Brain pericyte (primary cell): ENCODE measurements around the gene GDE1.
A peak's percentile ranks its signal among the peaks of the same experiment; 100 is the strongest.
"Not testable (repeated sequence)": the region's sequence is repeated elsewhere in the genome, so short reads cannot be mapped to it uniquely, and the experiment has no call there.

Experiments used
- DNase-seq: peaks from one replicate; pipeline ENCODE4 v3.0.0-alpha.2; 2012; ENCODE audit warnings: low read depth, low spot score

GDE1 gene, protein sequence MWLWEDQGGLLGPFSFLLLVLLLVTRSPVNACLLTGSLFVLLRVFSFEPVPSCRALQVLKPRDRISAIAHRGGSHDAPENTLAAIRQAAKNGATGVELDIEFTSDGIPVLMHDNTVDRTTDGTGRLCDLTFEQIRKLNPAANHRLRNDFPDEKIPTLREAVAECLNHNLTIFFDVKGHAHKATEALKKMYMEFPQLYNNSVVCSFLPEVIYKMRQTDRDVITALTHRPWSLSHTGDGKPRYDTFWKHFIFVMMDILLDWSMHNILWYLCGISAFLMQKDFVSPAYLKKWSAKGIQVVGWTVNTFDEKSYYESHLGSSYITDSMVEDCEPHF

DNA sequence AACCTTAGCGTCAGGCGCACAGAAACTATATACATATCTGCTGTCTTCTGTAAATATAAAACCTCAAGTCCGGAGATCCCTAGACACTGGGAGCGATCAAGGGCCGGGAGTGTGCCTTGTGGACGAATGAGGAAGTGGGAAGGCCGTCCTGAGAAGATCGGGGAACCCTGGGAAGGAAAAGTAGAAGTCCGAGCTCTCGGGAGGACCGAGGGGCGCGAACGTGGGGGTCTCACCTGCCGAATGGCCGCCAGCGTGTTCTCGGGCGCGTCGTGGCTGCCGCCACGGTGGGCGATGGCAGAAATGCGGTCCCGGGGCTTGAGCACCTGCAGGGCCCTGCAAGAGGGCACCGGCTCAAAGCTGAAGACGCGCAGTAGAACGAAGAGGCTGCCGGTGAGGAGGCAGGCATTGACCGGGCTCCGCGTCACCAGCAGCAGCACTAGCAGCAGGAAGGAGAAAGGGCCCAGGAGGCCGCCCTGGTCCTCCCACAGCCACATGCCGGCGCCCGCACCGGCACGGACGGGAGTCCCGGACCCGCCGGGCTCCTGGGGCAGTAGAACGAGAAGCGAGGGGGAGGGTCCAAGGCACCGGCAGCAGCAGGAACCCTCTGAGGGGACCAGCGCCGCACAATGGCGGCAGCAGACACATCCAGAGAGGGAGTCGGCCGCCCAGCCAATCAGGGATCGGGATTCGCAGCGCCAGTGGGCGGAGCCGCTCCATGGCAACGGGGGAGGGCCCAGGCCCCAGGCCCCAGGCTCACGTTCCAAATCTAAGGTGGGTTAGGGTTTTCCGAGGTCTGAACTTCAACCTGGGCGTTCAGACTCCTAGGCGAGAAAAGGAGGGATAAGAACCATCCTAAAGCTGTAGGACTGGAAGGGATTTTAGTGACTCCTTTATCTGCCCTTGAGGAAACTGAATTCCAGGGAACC is at the start of gene GDE1:
GDE1 (minus strand) TSS at position 628 of the 926 bp plus-strand sequence; CDS start at position 494, 134 bp downstream.
- DNase-seq: peak; percentile 57

DNA sequence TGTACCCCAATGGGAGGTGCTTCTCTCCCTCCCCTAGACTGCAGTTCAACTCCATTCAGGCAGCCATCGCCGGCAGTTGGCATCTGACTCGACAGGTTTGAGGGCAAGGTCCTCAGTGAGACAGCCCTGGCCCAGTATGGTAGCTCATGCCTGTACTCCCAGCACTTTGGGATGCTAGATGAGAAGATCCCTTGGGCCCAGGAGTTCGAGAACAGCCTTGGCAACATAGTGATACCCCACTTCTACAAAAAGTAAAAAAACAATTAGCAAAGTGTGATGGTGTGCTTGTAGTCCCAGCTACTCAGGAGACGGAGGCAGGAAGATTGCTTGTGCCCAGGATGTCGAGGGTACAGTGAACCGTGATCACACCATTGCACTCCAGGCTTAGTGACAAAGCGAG is 45.7 kb upstream of the GDE1 start:
- DNase-seq: no peak

- DNase-seq: no peak
Measured at GRCh38 chr16:19566362-19566761, 44.5 kb upstream of the GDE1 start.

DNA sequence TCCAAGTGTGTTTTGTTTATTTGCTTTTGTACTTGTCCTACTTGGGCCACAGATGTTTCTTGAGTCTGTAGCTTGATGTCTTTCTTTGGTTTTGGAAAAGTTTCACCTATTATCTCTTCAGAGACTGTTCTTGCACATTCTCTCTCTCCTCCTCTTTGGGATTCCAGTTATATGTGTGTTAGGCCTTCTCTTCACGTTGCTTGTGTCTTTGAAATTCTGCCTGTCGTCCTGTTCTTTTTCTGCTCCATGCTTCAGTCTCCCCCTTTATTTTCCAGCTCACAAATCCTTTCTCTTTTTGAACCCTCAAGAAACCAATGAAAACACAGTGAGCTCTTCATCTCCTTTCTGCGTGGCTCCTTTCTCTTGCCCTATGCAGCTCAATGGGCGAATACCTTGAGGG is 41.5 kb upstream of the GDE1 start:
- no peak for DNase-seq

DNA sequence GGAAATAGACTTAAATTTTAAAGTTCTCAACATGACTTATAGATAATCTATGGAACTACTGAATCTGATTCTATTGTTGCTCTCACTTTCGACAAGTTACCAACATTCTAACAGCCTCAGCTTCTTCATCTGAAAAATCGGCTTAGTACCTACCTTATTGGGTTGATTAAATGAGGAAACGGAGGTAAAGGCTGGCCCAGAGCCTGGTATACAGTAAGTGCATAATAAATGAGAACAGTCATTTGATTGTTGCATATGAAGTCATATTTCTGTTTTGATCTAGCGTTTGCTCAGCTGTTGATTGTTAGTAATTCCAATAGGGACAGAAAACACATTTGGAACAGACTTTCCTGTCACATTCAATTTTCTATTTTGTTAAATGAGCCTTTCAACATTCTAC is 38.2 kb upstream of the GDE1 start:
- no peak for DNase-seq

DNA sequence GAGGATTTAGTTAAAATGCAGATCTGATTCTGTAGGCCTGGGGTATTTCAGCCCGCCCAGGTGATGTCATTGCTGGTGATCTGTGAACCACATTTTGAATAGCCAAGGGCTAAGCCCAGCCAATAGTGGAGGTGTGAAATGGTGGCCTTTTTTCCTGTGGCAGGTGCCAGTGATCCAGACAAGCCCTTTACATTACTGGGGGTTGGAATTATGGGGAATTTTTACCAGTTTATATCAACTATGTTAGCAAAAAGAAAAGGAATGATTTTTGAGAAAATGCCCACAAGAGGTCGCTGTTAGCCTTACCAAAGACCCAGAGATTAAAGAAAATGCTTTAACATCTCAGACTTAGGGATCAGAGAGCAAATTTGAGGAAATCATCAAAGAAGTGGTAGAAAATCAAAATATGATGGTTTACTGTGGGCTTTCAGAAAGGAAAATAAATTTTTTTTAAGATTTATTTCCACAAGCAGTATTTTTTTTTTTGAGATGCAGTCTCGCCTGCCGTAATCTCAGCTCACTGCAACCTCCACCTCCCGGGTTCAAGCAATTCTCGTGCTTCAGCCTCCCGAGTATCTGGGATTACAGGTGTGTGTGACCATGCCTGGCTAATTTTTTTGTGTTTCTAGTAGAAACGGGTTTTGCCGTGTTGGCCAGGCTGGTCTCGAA is 37.5 kb upstream of the GDE1 start:
- DNase-seq: no peak

- no peak for DNase-seq
Measured at GRCh38 chr16:19555938-19556771, 34.3 kb upstream of the GDE1 start.

- DNase-seq: peak; percentile 99
Measured at GRCh38 chr16:19555186-19555937, 33.5 kb upstream of the GDE1 start, which contains the start of gene VPS35L. TSS of gene VPS35L (plus strand) at chr16:19555703. CDS start at chr16:19555730, 27 bp downstream.

- no peak for DNase-seq
Measured at GRCh38 chr16:19549673-19550072, 27.8 kb upstream of the GDE1 start.

- no peak for DNase-seq
Measured at GRCh38 chr16:19548144-19548543, 26.2 kb upstream of the GDE1 start.

DNA sequence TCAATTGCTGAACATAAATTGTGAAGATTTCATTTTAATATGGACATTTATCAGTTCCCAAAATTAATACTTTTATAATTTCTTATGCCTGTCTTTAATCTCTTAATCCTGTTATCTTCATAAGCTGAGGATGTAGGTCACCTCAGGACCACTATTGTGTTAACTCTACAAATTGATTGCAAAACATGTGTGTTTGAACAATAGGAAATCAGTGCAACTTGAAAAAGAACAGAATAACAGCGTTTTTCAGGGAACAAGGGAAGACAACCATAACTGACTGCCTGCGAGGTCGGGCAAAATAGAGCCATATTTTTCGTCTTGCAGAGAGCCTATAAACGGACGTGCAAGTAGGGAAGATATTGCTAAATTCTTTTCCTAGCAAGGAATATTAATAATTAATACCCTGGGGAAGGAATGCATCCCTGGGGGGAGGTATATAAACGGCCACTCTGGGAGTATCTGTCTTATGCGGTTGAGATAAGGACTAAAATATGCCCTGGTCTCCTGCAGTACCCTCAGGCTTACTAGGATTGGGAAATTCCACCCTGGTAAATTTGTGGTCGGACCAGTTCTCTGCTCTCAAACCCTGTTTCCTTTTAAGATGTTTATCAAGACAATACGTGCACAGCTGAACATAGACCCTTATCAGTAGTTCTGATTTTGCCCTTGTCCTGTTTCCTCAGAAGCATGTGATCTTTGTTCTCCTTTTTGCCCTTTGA is 21.5 kb upstream of the GDE1 start:
- DNase-seq: not testable (repeated sequence)

- no peak for DNase-seq
Measured at GRCh38 chr16:19542138-19542821, 20.4 kb upstream of the GDE1 start.

DNA sequence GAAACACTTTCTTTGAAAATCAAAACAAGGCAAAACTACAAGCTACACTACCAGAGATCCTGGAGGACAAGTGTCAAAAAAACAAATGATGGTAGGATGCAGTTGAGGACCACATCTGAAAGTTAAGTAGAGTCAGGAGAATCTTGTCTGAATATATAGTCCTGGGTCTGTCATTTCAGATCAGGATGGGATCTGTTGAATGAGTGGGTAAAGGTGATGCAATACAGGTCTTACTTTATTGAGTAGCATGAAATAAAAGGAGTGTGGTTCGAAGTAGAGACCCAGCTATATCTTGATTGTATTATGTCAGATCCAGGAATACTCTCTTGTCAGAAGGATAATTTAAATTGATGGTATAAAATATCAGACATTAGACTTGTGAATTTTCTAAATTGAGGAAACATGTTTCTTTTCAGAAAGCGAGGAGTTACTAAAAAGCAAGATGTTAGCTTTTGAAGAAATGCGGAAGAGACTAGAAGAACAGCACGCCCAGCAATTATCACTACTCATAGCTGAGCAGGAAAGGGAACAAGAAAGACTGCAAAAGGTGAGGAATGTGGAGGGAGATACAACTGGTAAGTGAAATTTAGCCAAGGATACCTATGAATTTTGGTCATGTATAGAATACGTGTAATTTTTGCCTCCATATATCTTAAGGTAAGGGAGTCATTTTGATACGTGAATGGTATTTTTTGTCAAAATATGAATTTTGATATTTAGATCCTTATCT is 18.5 kb upstream of the GDE1 start:
- DNase-seq: no peak

DNA sequence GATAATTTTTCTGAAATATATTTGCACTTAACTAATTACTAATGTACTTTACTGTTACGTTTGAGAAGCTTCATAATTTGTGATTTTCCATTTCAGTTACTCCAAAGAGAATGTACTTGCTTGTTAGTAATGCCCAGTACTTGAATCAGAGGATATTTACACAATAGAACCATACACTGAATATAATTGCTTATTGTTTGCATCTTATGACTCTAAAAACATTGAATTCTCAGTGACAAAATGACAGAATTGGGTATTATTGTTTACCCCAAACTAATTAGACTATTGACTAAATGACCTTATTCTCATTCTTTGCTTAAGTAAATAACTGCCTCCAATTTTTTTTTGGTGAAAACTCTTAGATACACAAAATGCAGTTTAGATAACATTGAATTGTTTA is 10.7 kb upstream of the GDE1 start:
- DNase-seq: no peak

DNA sequence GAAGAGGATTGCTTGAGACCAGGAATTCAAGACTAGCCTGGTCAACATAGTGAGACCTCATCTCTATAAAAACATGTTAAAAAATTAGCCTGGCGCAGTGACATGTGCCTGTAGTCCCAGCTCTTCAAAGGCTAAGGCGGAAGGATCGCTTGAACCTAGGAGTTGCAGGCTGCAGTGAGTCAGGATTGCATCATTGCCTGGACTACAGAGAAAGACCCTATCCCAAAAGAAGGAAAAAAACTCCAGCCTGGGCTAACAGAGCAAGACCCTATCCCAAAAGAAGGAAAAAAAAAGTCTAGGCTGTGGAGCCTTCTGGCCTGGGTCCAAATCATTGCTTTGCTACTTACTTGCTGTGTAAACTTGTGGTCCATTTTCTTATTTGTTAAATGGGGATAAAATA is 6.8 kb upstream of the GDE1 start:
- DNase-seq: no peak

GRCh38 chr16:19527161-19527560 is 5.3 kb upstream of the GDE1 start:
- no peak for DNase-seq

- no peak for DNase-seq
Measured at GRCh38 chr16:19525385-19525723, 3.5 kb upstream of the GDE1 start.

GRCh38 chr16:19524616-19525384 is 2.9 kb upstream of the GDE1 start:
- no peak for DNase-seq
